ENCODE measurements around the gene ANAPC13. TPM values are rescaled to one million over a fixed set of nuclear protein-coding genes. Genes with fewer than 3 reads are reported as not detected.

The ANAPC13 gene
- total RNA-seq, 2 experiments from 2014 or later = 29.8 to 50.6 TPM

- Histone ChIP-seq H3K36me3 (ENCODE audit: insufficient read depth, low read length) (peaks cover 44% of the 10 kb centered on the region), H3K27ac (ENCODE audit: low read depth, low read length, poor library complexity, severe bottlenecking) (no peak overlapping the region), H3K4me3 (ENCODE audit: low read depth, low read length, poor library complexity, severe bottlenecking) (no peak overlapping the region), H3K9me3 (ENCODE audit: low read length) (no peaks in the 10 kb centered on the region), H4K20me1 (ENCODE audit: insufficient read depth, low read length) (no peaks in the 10 kb centered on the region), H2AFZ (ENCODE audit: low read length) (no peak overlapping the region), H3K4me2 (ENCODE audit: low read length) (no peak overlapping the region), H3K79me2 (ENCODE audit: insufficient read depth, low read depth, low read length) (no peaks in the 10 kb centered on the region), H3K9me2 (ENCODE audit: insufficient read depth, low read length) (no peaks in the 10 kb centered on the region), H3K4me1 (ENCODE audit: insufficient read depth, low read length, poor library complexity, severe bottlenecking) (no peaks in the 10 kb centered on the region)
- intact Hi-C loops (cut with micrococcal nuclease; ENCODE audit: unreplicated experiment) = loop anchor here (1.0 to 2.0 kb wide), 2 partner anchors 167 to 262 kb away; no protein-coding TSS in a partner anchor
- BruUV-seq (replicated peaks) = no TSS peak
- ChIA-PET CTCF (ENCODE audit: unreplicated experiment) (interaction anchor here (0.7 kb wide), 1 partner anchor 172 kb away, joined by 4 read pairs; no protein-coding TSS in a partner anchor), POLR2A (interaction anchor here (0.6 to 1.2 kb wide), 3 partner anchors 9 to 263 kb away, joined by 3 to 9 read pairs (median 6); partner anchors contain the start of genes ANAPC13 and CEP63)
- TF ChIP-seq EZH2phosphoT487 (IDR thresholded peaks at IDR 0.05; ENCODE audit: borderline replicate concordance, low read depth, low read length) = no peak
- TF ChIP-seq, protein P1, sequence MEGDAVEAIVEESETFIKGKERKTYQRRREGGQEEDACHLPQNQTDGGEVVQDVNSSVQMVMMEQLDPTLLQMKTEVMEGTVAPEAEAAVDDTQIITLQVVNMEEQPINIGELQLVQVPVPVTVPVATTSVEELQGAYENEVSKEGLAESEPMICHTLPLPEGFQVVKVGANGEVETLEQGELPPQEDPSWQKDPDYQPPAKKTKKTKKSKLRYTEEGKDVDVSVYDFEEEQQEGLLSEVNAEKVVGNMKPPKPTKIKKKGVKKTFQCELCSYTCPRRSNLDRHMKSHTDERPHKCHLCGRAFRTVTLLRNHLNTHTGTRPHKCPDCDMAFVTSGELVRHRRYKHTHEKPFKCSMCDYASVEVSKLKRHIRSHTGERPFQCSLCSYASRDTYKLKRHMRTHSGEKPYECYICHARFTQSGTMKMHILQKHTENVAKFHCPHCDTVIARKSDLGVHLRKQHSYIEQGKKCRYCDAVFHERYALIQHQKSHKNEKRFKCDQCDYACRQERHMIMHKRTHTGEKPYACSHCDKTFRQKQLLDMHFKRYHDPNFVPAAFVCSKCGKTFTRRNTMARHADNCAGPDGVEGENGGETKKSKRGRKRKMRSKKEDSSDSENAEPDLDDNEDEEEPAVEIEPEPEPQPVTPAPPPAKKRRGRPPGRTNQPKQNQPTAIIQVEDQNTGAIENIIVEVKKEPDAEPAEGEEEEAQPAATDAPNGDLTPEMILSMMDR (conservative IDR thresholded peaks at IDR 0.05; ENCODE audit: low read length) = no peak
- no peak for DNase-seq (ENCODE audit: low spot score)
Observed at GRCh38 chr3:134474956-134475355, 10.8 kb downstream of the ANAPC13 start.

- H3K4me3 ChIP-seq (ENCODE audit: low read depth, low read length, poor library complexity, severe bottlenecking) = no peak overlapping the region
- H4K20me1 ChIP-seq (ENCODE audit: insufficient read depth, low read length) = no peaks in the 10 kb centered on the region
- no peaks in the 10 kb centered on the region for H3K4me1 ChIP-seq (ENCODE audit: insufficient read depth, low read length, poor library complexity, severe bottlenecking)
- no peaks in the 10 kb centered on the region for H3K9me2 ChIP-seq (ENCODE audit: insufficient read depth, low read length)
- intact Hi-C loops (cut with micrococcal nuclease; ENCODE audit: unreplicated experiment) = loop anchor here (1.0 to 2.0 kb wide), 2 partner anchors 166 to 261 kb away; no protein-coding TSS in a partner anchor
- no peak overlapping the region for H3K27ac ChIP-seq (ENCODE audit: low read depth, low read length, poor library complexity, severe bottlenecking)
- no TSS peak for BruUV-seq (replicated peaks)
- TF ChIP-seq, protein P1 (conservative IDR thresholded peaks at IDR 0.05; ENCODE audit: low read length) = peak; percentile 94
- TF ChIP-seq EZH2phosphoT487 (IDR thresholded peaks at IDR 0.05; ENCODE audit: borderline replicate concordance, low read depth, low read length) = no peak
- no peaks in the 10 kb centered on the region for H3K79me2 ChIP-seq (ENCODE audit: insufficient read depth, low read depth, low read length)
- ChIA-PET POLR2A (interaction anchor here (0.6 to 1.7 kb wide), 6 partner anchors 9 to 402 kb away, joined by 3 to 11 read pairs (median 4); partner anchors contain the start of genes ANAPC13 and CEP63), CTCF (ENCODE audit: unreplicated experiment) (interaction anchor here (0.5 kb wide), 1 partner anchor 116 kb away, joined by 3 read pairs; no protein-coding TSS in a partner anchor)
- no peak overlapping the region for H3K4me2 ChIP-seq (ENCODE audit: low read length)
- no peaks in the 10 kb centered on the region for H3K9me3 ChIP-seq (ENCODE audit: low read length)
- peaks cover 35% of the 10 kb centered on the region for H3K36me3 ChIP-seq (ENCODE audit: insufficient read depth, low read length)
- H2AFZ ChIP-seq (ENCODE audit: low read length) = no peak overlapping the region
- DNase-seq (ENCODE audit: low spot score) = peak; percentile 80
Observed at GRCh38 chr3:134473868-134474546, 11.8 kb downstream of the ANAPC13 start.

DNA sequence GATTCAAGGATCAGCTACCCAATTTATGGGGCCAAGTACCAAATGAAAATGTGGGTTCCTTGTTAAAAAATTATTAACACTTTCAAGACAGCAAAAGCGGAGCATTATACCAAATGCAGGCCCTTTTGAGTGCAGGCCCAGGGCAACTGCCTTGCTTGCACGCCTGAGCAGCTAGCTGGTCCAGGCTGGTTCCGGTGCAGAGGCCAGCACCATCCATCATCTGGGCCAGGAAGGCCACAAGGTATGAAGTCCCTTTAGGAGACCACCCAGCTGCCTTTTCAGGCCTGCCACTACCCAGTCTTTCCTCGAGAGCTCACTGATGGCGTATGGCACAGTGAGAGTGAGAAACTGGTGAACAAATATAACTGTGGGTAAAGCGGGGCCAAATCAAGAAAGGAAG, 13.0 kb downstream of the ANAPC13 start:
- POLR2A ChIA-PET = interaction anchor here (0.9 to 1.7 kb wide), 3 partner anchors 10 to 26 kb away, joined by 3 to 11 read pairs (median 6); partner anchors contain the start of genes ANAPC13 and CEP63
- no peak overlapping the region for H3K27ac ChIP-seq (ENCODE audit: low read depth, low read length, poor library complexity, severe bottlenecking)
- H3K4me3 ChIP-seq (ENCODE audit: low read depth, low read length, poor library complexity, severe bottlenecking) = no peak overlapping the region
- no peaks in the 10 kb centered on the region for H3K9me2 ChIP-seq (ENCODE audit: insufficient read depth, low read length)
- no peak for TF ChIP-seq EZH2phosphoT487 (IDR thresholded peaks at IDR 0.05; ENCODE audit: borderline replicate concordance, low read depth, low read length)
- TF ChIP-seq, protein P1 (conservative IDR thresholded peaks at IDR 0.05; ENCODE audit: low read length) = no peak
- CTCF ChIA-PET (ENCODE audit: unreplicated experiment) = no interaction called here
- DNase-seq (ENCODE audit: low spot score) = no peak
- H3K4me1 ChIP-seq (ENCODE audit: insufficient read depth, low read length, poor library complexity, severe bottlenecking) = no peaks in the 10 kb centered on the region
- intact Hi-C loops (cut with micrococcal nuclease; ENCODE audit: unreplicated experiment) = no loop called here
- H3K4me2 ChIP-seq (ENCODE audit: low read length) = no peak overlapping the region
- H3K79me2 ChIP-seq (ENCODE audit: insufficient read depth, low read depth, low read length) = no peaks in the 10 kb centered on the region; the same call in 1 of the 2 replicates
- peaks cover 23% of the 10 kb centered on the region for H3K36me3 ChIP-seq (ENCODE audit: insufficient read depth, low read length)
- no peak overlapping the region for H2AFZ ChIP-seq (ENCODE audit: low read length)
- H3K9me3 ChIP-seq (ENCODE audit: low read length) = no peaks in the 10 kb centered on the region
- BruUV-seq (replicated peaks) = no TSS peak
- H4K20me1 ChIP-seq (ENCODE audit: insufficient read depth, low read length) = no peaks in the 10 kb centered on the region
